ENCODE results near the gene GATB.

GRCh38 chr4:151679231-151679630, 81.6 kb downstream of the GATB start:
- no peak for TF ChIP-seq EZH2 (IDR thresholded peaks at IDR 0.05; ENCODE audit: borderline replicate concordance)
- TF ChIP-seq CTCF (IDR thresholded peaks at IDR 0.05; ENCODE audit: poor library complexity) = no peak
- no peak for TF ChIP-seq EZH2phosphoT487 (IDR thresholded peaks at IDR 0.05; ENCODE audit: low read depth, severe bottlenecking, unreplicated experiment)

All from hepatocyte (in vitro differentiated cells).